GM13976 (cell line): ENCODE results near the gene CRTC1.

ENCODE experiments used
- DNase-seq: peaks from one replicate; pipeline ENCODE4 v3.0.0; 2012; ENCODE audit warnings: low spot score
- in situ Hi-C: fragments of 300-500 bp; cut with MboI; formaldehyde crosslinking; loops from one replicate; pipeline ENCODE4 v1.12.0; 2022; ENCODE audit warnings: low sequenced_read_pairs, mixed read lengths, inconsistent platforms; ENCODE audit not compliant: unreplicated experiment
- TF ChIP-seq, protein P1 (sequence below): IDR thresholded peaks from 2 replicates; pipeline ENCODE4 v1.5.1; 2012; ENCODE audit warnings: borderline replicate concordance, mild to moderate bottlenecking; ENCODE audit not compliant: insufficient read depth; ENCODE audit errors: extremely low read depth, missing control alignments, control extremely low read depth

Gene CRTC1

GRCh38 chr19:18763674-18764590, 80.5 kb downstream of the CRTC1 start:
- TF ChIP-seq, protein P1, sequence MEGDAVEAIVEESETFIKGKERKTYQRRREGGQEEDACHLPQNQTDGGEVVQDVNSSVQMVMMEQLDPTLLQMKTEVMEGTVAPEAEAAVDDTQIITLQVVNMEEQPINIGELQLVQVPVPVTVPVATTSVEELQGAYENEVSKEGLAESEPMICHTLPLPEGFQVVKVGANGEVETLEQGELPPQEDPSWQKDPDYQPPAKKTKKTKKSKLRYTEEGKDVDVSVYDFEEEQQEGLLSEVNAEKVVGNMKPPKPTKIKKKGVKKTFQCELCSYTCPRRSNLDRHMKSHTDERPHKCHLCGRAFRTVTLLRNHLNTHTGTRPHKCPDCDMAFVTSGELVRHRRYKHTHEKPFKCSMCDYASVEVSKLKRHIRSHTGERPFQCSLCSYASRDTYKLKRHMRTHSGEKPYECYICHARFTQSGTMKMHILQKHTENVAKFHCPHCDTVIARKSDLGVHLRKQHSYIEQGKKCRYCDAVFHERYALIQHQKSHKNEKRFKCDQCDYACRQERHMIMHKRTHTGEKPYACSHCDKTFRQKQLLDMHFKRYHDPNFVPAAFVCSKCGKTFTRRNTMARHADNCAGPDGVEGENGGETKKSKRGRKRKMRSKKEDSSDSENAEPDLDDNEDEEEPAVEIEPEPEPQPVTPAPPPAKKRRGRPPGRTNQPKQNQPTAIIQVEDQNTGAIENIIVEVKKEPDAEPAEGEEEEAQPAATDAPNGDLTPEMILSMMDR = no peak

GRCh38 chr19:18764591-18765051, 81.1 kb downstream of the CRTC1 start:
- no peak for DNase-seq
- TF ChIP-seq, protein P1 = no peak
- in situ Hi-C loops = no loop called here

More at GRCh38 chr19:18763674-18764590, 80.5 kb downstream of the CRTC1 start:
- DNase-seq = no peak
- in situ Hi-C loops = no loop called here

DNA sequence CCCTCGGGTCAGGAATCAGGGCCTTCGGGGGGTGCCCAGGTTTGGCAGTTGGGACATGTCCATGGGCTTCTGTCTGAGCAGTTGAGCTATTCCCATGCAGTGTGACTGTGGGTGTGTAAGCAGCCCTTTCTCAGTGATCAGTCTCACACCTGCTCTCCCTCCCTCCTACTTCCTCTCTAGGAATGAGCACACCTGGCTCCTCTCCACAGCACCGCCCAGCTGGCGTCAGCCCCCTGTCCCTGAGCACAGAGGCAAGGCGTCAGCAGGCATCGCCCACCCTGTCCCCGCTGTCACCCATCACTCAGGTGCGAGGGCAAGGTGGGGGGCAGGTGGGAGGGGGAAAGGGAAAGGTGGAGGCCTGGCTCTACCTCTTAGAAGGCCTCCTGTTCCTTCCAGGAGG, 81.7 kb downstream of the CRTC1 start:
- no peak for DNase-seq
- in situ Hi-C loops = no loop called here
- TF ChIP-seq, protein P1 = no peak

GRCh38 chr19:18768046-18768771, 84.7 kb downstream of the CRTC1 start:
- in situ Hi-C loops = no loop called here
- TF ChIP-seq, protein P1 = no peak
- DNase-seq = no peak

DNA sequence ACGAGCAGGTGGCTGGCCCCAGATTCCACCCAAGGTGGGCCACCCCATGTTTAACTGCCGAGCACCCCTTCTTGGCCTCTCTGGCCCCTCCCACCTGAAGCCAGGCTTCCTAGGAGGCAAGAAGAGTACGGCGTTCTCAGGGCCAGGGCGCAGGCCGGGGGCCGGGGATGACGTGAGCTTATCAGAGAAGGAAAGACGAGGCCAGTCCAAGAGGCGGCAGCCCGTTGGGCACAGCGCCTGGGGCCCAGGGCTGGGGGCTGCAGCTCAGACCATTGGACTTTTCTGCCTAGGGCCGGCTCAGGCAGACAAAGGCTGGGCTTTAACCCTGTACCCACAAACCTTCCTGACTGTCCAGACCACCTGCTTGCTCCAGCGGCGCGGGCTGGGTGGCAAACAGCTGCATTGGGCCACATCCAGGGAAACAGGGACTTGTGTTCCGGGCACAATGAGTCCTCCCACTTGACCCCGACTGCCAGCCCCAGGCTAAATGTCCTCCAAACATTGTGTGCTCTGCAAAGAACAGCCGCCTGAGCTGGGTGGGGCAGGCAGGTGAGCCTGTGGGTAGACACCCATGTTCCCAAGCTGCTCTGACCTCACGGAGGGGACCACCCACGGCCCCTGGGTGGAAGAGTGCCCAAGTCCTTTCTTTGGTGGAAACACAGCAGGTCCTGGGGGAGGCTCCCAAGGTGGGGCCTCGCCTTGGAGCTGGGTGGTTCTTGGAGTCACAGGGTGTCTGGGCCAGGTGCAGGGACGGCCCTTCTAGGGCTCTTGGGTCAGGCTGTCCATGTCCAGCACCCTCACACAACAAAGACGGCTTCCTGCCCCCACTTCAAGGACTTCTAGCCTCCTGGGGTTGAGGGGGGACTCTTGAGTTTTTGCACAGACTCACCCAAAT, 85.8 kb downstream of the CRTC1 start:
- TF ChIP-seq, protein P1 = no peak
- DNase-seq = no peak
- in situ Hi-C loops = no loop called here
